HG03558 (cell line): ENCODE results near the gene VSIG4.

ENCODE experiments used
- ATAC-seq: cut with Tn5 transposase; IDR thresholded peaks from one replicate; pipeline ENCODE4 v1.9.1; 2021; ENCODE audit warnings: moderate number of reproducible peaks; ENCODE audit not compliant: unreplicated experiment; ENCODE audit errors: extremely low read depth

Gene VSIG4

DNA sequence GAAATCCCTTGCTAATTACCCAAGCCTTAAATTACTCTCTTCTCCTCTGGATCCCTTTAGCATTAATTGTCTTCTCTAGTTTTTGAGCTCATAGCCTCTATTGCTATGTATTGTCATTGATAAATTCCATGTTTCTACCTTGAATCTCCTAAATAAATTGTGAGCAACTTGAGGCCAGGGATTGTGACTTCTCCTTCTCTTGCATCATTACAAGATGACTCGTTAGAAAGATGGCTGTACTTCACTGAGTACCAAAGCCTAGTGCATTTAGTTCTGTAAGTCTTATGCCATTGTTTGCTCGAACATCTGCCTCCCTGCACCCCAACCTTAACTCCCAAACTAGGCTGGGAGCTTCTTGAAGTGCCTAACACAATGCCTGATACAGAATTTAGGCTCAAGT, 15.3 kb downstream of the VSIG4 start:
- no peak for ATAC-seq

DNA sequence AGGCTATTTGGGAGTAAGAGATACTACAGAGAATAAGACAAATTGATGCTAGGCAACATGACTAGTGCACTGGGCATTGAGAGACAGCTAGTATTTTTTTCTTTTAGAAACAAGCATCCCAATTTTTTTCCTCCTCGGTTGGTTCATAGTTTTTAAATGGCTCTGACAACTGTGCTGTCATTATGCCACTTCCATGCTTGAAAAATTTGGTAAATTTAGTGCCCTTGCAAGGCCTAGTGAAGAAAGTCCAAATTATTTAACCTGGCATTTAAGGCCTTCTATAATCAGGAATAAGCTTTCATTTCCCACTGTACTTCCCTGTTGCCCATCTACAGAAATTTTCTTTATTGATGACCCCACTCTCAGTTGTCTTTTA, 15.8 kb downstream of the VSIG4 start:
- no peak for ATAC-seq

DNA sequence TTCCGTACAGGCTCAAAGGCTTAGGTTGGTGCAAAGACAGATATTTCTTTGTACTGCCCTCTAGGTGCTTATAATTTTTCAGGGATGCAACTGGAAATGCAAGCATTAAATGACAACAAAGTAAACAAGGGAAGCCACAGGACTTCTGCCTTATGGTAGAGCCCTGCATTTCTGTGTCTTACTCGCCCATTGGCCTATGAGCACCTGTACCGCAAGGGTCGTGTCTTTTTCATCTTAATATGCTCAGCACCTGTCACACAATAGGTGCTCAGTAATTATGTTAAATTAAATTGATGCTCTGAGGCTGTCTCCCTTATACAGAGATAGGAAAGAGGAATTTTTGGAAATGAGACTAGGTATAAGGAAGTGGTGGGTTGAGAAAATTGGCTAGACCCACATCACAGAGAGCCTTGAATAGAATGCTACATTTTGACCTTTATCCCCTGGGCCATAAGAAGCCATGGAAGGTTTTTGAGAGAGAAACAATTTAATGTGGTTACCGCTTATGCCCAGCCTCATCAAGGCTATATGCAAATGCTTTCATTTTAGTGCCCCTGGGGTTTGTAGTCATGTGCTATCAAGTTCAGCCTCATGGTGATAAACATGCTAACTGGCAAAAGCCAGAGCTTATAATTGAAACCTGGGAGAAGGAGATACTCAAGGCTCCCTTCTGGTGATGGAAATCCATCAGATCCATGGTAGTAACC, 16.3 kb downstream of the VSIG4 start:
- ATAC-seq = no peak

DNA sequence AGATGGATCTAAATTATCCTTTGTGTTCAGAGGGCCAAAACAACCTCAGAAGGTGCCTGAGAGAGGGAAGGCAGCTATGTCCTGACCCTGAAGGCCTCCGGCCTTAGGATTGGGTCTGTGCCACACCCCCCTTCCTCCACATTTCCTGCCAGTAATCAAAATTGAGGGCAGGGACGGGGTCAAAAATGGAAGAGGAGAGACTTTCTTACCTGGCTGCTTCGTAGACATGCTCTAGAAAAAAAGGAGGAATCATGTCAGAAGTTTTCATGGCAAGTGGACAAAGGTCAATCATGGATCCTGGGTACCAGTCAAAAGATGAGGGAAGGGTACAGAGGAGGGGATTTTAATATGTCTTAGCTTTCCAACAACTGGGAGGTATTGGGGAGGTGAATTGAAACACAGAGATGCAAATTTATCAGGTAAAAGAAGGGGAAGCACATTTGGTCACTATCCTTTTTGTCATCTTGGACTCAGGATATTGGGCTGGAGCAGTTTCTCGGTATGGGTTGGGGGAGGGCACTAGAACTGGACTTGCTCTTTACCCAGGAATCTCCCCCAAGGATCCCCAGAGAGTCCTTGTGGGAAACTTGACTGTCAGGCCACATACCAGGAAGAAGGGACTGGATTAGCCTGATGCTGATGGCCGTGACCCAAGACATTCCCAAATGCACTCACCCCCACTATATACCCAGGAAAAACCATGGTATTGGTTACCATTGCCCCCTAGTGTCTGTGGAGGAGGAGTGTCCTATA, 17.1 kb downstream of the VSIG4 start:
- ATAC-seq = no peak

DNA sequence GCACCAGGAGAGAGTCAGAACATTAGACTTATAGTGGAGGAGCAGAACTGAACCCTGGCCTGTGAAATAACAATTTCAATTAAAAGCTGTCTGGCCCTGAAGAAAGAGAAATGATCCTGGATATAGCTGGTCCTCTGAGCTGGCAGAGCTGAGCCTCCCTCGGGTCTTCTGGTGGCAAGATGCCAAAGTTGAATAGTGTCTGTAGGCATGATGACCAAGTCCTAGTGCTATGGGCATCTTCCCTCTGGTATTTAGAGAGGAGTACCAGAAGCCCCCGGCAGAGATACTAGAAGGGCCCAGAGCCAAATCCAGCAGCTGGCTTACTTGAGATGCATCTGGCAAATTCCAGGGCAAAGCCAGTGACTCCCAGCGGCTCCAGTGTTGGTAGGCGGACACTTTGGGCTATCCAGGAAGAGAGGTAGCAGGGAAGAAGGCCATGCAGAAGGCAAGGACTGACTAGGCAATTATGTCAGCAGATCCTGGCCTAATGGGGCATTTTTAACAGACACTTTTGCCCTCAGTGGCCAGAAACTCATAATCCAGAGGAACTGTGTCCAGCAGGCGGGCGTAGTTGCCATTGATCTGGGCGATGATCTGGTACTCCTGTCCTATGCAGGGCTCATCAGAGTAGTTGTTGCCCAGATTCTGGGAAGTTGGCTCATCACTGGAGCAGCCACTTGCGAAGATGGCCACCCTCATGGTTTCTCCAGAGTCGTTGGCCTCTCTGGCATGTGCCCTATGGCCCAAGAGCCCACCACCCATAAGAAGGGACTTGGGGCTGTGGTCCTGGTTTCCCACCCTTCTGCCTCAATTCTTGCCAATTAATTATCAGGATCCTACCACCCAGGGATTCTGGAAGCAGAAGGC, 17.9 kb downstream of the VSIG4 start:
- ATAC-seq = no peak

DNA sequence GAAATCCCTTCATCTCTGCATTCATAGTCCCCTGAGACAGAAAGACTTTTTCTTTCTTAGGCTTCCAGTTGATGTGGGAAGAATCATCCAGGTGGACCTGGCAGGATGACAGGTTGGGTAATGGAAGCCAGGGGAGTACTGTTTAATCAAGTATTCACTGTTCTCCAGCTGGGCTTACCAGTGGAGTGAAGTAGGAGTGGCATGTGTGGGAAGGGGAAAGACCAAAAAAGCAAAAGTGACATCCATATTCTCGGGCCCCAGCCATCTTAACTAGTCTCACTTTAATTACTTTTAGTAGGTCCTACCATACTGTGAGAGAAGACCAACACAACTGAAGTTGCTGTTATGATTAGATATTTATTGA, 18.5 kb downstream of the VSIG4 start:
- no peak for ATAC-seq

DNA sequence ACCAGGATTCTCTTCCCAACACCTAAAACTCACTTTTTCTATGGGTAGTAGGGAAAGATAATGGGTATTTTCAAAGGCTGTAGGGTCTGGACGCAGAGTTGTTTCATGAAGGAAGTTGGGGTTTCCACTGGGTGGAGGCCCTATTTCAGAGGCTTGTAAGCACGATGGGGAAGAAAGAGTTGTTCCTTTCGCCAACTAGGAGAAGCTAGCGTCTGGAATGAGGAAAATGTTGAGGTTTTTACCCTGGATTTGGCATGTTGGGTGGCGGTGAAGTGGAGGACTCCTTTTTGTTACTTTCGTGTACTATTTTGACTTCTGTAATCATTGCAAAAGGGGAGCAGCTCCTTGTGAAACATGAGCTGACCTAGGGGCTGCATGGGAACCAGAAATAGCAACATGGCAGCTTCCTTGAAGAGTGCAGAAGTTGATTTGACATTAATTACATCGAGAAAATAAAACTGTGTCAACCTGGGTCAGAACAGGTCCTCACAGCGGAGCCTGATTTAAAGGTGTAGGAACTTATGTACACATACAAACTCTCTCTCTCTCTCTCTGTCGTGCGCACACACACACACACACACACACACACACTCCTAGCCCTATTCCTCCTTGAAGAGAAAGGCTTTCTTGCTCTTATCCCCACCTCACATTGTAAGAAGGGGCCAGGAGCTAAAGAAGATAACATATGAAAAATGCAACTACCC, 19.1 kb downstream of the VSIG4 start:
- no peak for ATAC-seq

DNA sequence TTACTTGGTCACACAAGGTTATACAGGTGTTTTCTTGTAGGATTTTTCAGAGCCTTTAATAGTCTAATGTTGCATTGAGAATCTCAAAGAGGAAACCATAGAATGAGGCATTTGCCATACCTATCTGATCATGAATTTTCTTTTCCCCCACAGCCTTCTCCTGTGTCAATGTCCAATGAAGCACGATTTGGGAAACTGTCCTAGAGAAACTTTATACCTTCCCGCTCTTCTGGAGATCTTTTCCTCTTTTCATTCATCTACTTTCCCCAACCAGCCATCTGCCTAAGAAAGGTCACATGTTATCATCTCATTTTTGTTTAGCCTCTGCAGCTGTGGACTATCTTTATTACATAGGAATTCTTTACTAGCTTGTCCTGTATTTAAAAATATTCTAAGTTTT, 19.9 kb downstream of the VSIG4 start:
- ATAC-seq = no peak

DNA sequence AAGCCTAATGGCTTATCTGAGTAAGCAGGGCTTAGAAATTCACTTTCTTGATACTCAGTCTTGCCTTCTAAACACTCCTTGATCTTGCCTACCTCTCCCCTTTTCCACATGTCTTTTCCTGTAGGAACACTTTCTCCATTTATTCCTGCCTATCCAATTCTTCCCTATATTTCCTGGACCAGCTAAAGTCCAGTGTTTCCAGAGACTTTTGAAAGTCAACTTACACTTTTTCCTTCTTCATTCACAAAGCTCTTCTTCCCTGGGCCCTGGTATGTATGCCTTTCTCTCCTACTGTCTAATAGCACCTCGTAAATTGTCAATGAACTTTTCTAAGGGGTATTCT, 20.6 kb downstream of the VSIG4 start:
- ATAC-seq = no peak

DNA sequence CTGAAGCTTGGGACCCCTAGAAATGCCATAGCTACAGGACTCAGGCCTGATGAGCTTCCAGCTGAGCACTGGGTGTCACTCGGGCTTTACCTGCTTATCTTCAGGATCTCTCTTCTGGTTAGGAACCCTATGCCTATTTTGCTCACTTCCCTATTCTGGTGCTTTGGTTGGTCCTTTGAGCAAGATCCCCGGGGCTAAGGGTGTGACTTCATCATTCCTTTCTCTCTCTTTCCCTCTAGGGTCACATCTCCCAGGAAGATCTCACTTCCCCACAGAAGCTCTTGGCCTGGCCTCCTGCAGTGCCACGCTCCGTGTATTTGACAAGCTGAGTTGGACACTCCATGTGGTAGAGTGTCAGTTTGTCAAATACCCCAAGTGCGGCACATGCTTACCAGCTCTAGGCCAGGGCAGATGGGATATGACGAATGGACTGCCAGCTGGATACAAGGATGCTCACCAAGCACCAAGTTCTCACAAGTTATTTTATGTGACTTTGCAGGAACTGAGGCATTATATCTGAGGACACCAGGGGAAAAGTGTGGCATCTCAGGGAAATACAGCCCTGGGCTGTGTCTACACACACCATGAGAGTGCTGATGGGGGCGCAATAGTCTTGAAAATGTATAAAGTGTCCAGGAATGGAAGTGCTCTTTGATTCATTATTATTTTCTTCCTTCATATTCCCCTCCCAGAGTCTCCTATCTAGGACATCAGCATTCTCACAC, 21.1 kb downstream of the VSIG4 start:
- no peak for ATAC-seq

DNA sequence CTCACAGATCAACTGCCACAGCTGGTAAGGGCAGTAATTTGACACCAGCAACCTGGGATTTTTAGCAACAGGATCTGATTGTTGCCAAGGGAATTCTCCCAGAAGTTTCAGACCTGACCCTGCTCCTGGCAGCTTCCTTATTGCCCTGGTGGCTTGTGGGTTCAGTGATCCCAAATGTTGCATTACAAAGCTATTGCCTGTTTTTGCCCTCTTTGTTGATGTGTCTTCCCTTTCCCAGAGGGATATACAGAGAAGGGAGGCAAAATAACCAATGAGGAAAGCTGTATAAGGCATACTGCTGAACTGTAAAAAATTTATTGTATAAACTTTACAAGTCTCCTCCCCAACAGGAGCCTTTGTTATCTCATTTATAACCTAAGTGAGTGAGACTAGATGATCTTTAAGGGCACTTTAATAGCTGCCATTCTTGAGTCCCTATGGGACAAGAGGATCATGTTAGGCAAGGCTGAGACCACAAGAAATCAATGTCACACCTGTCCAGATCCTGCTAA, 22.2 kb downstream of the VSIG4 start:
- no peak for ATAC-seq

DNA sequence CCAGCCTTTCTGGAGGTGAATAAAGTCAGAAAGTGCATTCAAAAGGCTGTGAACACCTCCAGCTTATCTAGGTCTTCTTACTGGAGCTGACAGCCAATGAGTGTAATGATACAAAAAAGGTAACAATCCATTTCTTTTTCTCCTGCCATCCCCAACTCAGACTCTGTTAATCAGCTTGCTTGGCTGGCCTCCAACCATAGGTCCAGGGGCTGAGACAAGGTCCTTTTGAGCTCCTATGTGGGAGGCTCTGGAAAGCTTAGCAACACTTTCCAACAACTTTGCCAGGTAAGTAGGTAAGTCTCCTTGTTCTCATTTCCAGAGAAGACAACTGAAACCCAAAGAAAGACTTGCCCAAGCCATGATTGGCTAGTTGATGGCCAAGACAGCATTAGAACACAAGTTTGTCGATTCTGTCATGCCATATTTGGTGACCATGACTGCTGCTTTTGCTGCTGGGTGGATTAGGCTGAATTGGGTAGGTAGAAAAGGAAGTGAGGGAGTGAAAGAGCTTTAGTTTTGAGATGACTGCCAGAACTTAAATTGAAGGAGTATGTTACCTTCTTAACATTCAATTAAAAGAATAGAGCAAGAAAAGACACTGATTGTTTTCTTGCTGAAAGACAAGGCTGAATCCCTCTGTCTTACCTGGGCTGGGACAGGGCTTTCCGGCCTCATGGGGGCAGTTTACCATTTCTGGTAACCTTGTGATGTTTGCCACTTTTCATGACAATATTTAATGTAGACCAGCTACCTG, 22.8 kb downstream of the VSIG4 start:
- ATAC-seq = no peak

DNA sequence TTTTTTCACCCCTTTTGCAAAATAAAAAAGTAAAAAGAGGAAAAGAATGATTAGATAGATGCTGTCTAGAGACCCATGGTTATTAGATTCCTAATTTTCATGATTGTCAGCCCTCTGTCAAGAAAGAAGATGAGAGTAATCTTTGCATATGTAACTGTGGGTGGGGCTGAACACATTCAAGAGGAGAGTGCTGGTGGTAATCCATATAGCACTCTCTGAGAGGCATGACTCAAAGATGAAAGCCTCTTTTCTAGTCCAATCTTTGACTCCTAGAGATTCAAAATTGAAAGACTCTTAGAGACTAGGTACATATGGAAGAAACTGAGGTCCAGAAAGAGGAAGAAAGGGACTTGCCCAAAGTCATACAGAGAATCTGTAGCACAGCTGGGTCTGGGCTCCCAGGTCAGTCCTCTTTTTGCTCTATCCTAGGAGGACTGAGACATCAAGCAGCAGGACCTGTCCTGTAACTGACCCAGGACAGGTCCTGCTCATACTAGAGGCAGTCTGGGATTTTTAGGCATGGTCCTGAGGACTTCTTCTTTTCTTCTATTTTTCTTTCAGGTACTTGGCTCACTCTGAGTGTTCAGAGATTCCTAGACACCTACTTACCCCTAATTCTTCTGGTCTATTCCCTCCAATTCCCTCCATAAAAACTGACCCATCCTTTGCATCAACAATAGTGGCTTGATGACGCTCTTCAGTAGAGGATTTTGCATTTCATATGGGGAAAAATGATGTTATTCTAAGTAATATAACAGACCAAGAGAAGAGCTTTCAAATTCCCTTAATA, 23.8 kb downstream of the VSIG4 start:
- ATAC-seq = no peak

DNA sequence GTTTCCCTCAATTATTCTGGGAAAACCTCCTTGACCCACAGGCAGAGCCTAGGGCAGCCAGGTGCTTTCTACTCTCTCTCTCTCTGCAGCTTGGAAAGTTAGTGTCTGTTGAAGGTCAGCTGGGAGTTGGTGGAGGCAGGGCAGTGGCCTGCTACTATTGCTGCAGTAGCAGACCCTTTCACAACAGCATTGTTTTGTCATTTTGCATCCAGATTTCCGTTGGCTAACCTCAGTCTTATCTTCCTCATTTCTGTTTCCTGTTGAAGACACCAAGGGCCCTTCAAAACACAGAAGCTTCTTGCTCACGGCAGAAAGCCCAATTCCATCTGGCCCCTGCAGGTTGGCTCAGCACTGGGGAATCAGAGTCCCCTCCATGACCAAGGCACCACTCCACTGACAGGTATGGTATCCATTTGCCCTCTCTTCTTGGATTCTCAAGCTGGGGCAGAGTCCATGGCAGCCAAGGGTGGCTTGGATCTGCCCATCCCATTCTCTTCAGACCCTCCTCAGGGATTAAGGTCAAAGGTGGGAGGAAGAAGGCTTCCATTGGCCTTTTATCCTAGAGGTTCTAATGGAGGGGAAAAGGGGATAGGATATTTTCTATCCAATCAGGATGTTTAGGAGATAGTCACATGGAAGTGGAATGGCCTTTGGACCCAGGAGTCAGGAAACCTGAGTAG, 24.6 kb downstream of the VSIG4 start:
- no peak for ATAC-seq

DNA sequence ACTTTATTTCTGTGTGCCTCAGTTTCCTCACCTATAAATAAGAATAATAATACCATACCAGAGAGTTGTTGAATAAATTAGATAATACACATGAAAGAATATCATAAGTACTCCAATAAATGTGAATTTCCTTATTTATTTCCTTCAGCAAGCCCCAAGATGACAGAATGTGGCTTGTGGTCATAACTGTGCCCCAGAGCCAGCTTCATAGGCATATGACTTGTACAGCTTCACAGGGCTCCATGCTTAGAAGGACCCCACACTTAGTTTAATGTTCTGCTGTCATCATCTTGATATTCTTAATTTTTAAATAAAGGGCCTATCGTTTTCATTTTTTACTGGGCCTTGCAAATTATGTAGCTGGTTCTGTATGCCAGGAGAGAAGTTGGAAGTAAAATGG, 25.3 kb downstream of the VSIG4 start:
- no peak for ATAC-seq

DNA sequence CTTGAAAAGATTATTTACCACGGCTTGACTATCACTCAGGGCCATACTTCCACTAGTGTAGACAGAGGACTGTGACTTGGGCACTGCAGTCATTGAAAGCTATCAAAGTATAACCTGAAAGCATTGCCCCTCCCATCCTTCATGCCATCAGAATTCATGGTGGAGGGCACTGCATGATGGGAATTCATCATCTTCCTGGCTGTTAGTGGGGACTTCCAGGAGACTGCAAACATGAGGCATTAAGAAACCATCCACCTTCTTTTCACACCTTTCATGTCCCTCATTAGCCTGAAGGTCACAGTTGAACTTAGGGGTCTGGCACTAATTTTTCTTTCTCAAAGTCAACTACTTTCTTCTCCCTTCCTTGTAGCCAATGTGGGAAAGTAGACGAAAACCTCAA, 25.8 kb downstream of the VSIG4 start:
- no peak for ATAC-seq

DNA sequence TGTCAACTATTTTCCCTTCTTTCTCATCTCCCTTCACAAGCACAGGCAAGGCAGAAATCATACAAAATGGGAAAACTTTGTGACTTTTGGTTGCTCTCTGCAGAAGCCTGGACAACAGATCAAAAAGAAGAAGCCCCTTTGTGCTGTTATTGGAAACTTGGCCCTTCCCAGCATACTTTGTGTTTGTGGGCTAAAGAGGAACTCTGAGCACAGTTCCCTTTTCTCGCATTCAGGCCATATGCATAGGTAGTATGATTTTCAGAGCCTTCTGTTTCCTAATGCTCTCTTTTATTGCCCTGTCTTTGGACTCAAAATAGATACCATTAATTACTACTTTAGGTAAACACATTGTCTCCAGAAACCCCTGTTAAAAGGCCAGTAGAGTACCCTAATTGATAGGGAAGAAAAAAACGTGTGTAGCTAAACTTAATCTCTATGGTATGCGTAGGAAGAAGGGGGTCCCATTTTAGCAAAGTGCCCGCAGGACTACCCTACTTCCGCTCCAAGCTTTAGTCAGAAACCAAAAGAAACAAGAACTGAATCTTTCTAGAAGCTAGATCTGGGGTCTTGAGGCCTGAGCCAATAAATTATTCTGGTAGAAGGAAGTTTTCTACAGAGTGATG, 26.6 kb downstream of the VSIG4 start:
- ATAC-seq = no peak
